ENCODE data around the gene AGBL1. TPM values are rescaled to one million over a fixed set of nuclear protein-coding genes. Genes with fewer than 3 reads are reported as not detected.

AGBL1 gene
- total RNA-seq, 1 donor from 2014 or later, result 0.76 TPM

- no peak for DNase-seq
- Mint-ChIP-seq H3K27me3 (ENCODE audit: unreplicated experiment) (no peaks in the 10 kb centered on the region), H3K4me1 (ENCODE audit: low read depth, unreplicated experiment) (no peaks in the 10 kb centered on the region), H3K9me3 (ENCODE audit: unreplicated experiment) (no peaks in the 10 kb centered on the region), H3K36me3 (ENCODE audit: unreplicated experiment) (peaks cover 5% of the 10 kb centered on the region), H3K4me3 (ENCODE audit: unreplicated experiment) (no peak overlapping the region), H3K27ac (ENCODE audit: unreplicated experiment) (no peak overlapping the region)
- no peak for TF ChIP-seq CTCF (IDR thresholded peaks at IDR 0.05; ENCODE audit: partially characterized antibody, unreplicated experiment)
Measured at GRCh38 chr15:86483936-86484335, 404.3 kb downstream of the AGBL1 start.

- Mint-ChIP-seq H3K27ac (ENCODE audit: unreplicated experiment) (no peak overlapping the region), H3K4me3 (ENCODE audit: unreplicated experiment) (no peak overlapping the region), H3K4me1 (ENCODE audit: low read depth, unreplicated experiment) (peaks cover 3% of the 10 kb centered on the region), H3K36me3 (ENCODE audit: unreplicated experiment) (no peaks in the 10 kb centered on the region), H3K27me3 (ENCODE audit: unreplicated experiment) (no peaks in the 10 kb centered on the region), H3K9me3 (ENCODE audit: unreplicated experiment) (no peaks in the 10 kb centered on the region)
- no peak for TF ChIP-seq CTCF (IDR thresholded peaks at IDR 0.05; ENCODE audit: partially characterized antibody, unreplicated experiment)
- no peak for DNase-seq
Measured at GRCh38 chr15:86488046-86488445, 408.4 kb downstream of the AGBL1 start.

- no peak for DNase-seq
- H3K9me3 Mint-ChIP-seq (ENCODE audit: unreplicated experiment), result no peaks in the 10 kb centered on the region
- H3K27me3 Mint-ChIP-seq (ENCODE audit: unreplicated experiment), result no peaks in the 10 kb centered on the region
- TF ChIP-seq CTCF (IDR thresholded peaks at IDR 0.05; ENCODE audit: partially characterized antibody, unreplicated experiment), result no peak
- H3K36me3 Mint-ChIP-seq (ENCODE audit: unreplicated experiment), result no peaks in the 10 kb centered on the region
- H3K4me3 Mint-ChIP-seq (ENCODE audit: unreplicated experiment), result no peak overlapping the region
- peaks cover 3% of the 10 kb centered on the region for H3K4me1 Mint-ChIP-seq (ENCODE audit: low read depth, unreplicated experiment)
- no peak overlapping the region for H3K27ac Mint-ChIP-seq (ENCODE audit: unreplicated experiment)
Measured at GRCh38 chr15:86489981-86490380, 410.3 kb downstream of the AGBL1 start.

GRCh38 chr15:86491118-86491517 lies 411.4 kb downstream of the AGBL1 start:
- no peaks in the 10 kb centered on the region for H3K9me3 Mint-ChIP-seq (ENCODE audit: unreplicated experiment)
- no peaks in the 10 kb centered on the region for H3K27me3 Mint-ChIP-seq (ENCODE audit: unreplicated experiment)
- DNase-seq, result no peak
- H3K27ac Mint-ChIP-seq (ENCODE audit: unreplicated experiment), result no peak overlapping the region
- H3K4me1 Mint-ChIP-seq (ENCODE audit: low read depth, unreplicated experiment), result peaks cover 3% of the 10 kb centered on the region
- TF ChIP-seq CTCF (IDR thresholded peaks at IDR 0.05; ENCODE audit: partially characterized antibody, unreplicated experiment), result no peak
- no peak overlapping the region for H3K4me3 Mint-ChIP-seq (ENCODE audit: unreplicated experiment)
- no peaks in the 10 kb centered on the region for H3K36me3 Mint-ChIP-seq (ENCODE audit: unreplicated experiment)

GRCh38 chr15:86493884-86494283 lies 414.2 kb downstream of the AGBL1 start:
- Mint-ChIP-seq H3K9me3 (ENCODE audit: unreplicated experiment) (no peaks in the 10 kb centered on the region), H3K4me1 (ENCODE audit: low read depth, unreplicated experiment) (peaks cover 3% of the 10 kb centered on the region), H3K4me3 (ENCODE audit: unreplicated experiment) (no peak overlapping the region), H3K36me3 (ENCODE audit: unreplicated experiment) (no peaks in the 10 kb centered on the region), H3K27me3 (ENCODE audit: unreplicated experiment) (no peaks in the 10 kb centered on the region), H3K27ac (ENCODE audit: unreplicated experiment) (no peak overlapping the region)
- no peak for DNase-seq
- TF ChIP-seq CTCF (IDR thresholded peaks at IDR 0.05; ENCODE audit: partially characterized antibody, unreplicated experiment), result no peak
